GM23338 (cell line): Measurements from ENCODE around the gene GALNT9. TPM values are rescaled to one million over a fixed set of nuclear protein-coding genes. Genes with fewer than 3 reads are reported as not detected.

Experiments used
- ATAC-seq: fragments of 200-7000 bp; cut with Tn5 transposase; 3 replicates; pipeline ENCODE4 v1.9.1; 2020
- DNase-seq: peaks from one replicate; pipeline ENCODE4 v3.0.0-alpha.2; 2015; ENCODE audit warnings: low spot score
- H2AFZ ChIP-seq: fragments of 200-600 bp; sonication (generic); 2 replicates; pipeline ENCODE4 v1.8.0; 2016; ENCODE audit warnings: antibody characterized with exemption, mild to moderate bottlenecking, moderate library complexity
- H3F3A ChIP-seq: fragments of 200-600 bp; sonication (generic); replicated peaks from 2 replicates; pipeline ENCODE4 v1.8.0; 2017; ENCODE audit warnings: antibody characterized with exemption, mixed run types, low read depth
- H3K27ac ChIP-seq: fragments of 200-600 bp; sonication (generic); 2 replicates; pipeline ENCODE4 v1.6.1; 2016; ENCODE audit warnings: low read depth
- H3K27me3 ChIP-seq: fragments of 200-600 bp; sonication (generic); 2 replicates; pipeline ENCODE4 v1.8.0; 2016; ENCODE audit warnings: mild to moderate bottlenecking, mixed run types, moderate library complexity; ENCODE audit not compliant: insufficient read depth
- H3K36me3 ChIP-seq: fragments of 200-600 bp; sonication (generic); 2 replicates; pipeline ENCODE4 v1.8.0; 2016; ENCODE audit warnings: mild to moderate bottlenecking; ENCODE audit not compliant: insufficient read depth
- H3K4me1 ChIP-seq: fragments of 200-600 bp; sonication (generic); 2 replicates; pipeline ENCODE4 v1.8.0; 2016; ENCODE audit warnings: mild to moderate bottlenecking, moderate library complexity; ENCODE audit not compliant: insufficient read depth
- H3K4me2 ChIP-seq: fragments of 200-600 bp; sonication (generic); 2 replicates; pipeline ENCODE4 v1.7.1; 2017; ENCODE audit warnings: mixed run types
- H3K4me3 ChIP-seq: fragments of 200-600 bp; sonication (generic); 2 replicates; pipeline ENCODE4 v1.6.1; 2016; ENCODE audit warnings: mixed run types
- H3K79me2 ChIP-seq: fragments of 200-600 bp; sonication (generic); replicated peaks from 2 replicates; pipeline ENCODE4 v1.8.0; 2017; ENCODE audit warnings: mild to moderate bottlenecking; ENCODE audit not compliant: insufficient read depth
- H3K9me2 ChIP-seq: fragments of 200-600 bp; sonication (generic); 2 replicates; pipeline ENCODE4 v1.8.0; 2017; ENCODE audit not compliant: insufficient read depth
- H4K20me1 ChIP-seq: fragments of 200-600 bp; sonication (generic); replicated peaks from 2 replicates; pipeline ENCODE4 v1.8.0; 2017; ENCODE audit warnings: mild to moderate bottlenecking; ENCODE audit not compliant: insufficient read depth
- H3K27ac Mint-ChIP-seq: 2 replicates; pipeline ENCODE4 v1.8.0; 2020; ENCODE audit warnings: inconsistent platforms, mild to moderate bottlenecking, moderate library complexity, mixed read lengths
- H3K27me3 Mint-ChIP-seq: 3 replicates; pipeline ENCODE4 v1.8.0; 2022; ENCODE audit warnings: low read depth, mild to moderate bottlenecking, moderate library complexity, mixed read lengths, inconsistent platforms; ENCODE audit not compliant: insufficient read depth, poor library complexity
- H3K36me3 Mint-ChIP-seq: 3 replicates; pipeline ENCODE4 v1.8.0; 2021; ENCODE audit warnings: low read depth, mild to moderate bottlenecking, inconsistent platforms, moderate library complexity, mixed read lengths
- H3K4me1 Mint-ChIP-seq: 3 replicates; pipeline ENCODE4 v1.8.0; 2020; ENCODE audit warnings: mild to moderate bottlenecking, inconsistent platforms, mixed read lengths
- H3K4me3 Mint-ChIP-seq: 3 replicates; pipeline ENCODE4 v1.8.0; 2021; ENCODE audit warnings: moderate library complexity, mild to moderate bottlenecking, inconsistent platforms, mixed read lengths
- H3K9me3 Mint-ChIP-seq: 3 replicates; pipeline ENCODE4 v1.8.0; 2020; ENCODE audit warnings: moderate library complexity, mild to moderate bottlenecking, inconsistent platforms, mixed read lengths
- CREB1 ChIP-seq: fragments of 250-450 bp; sonication (Bioruptor Pico); IDR thresholded peaks from 2 replicates; pipeline ENCODE4 v1.5.0; 2020; ENCODE audit warnings: low read depth, mild to moderate bottlenecking, moderate library complexity
- CTCF ChIP-seq, 2 experiments: fragments of 200-600 bp in 1 of 2; sonication (generic) in 1 of 2; conservative IDR thresholded peaks; 2 replicates each; pipeline versions ENCODE4 v1.5.1 to v1.6.1; 2016 to 2017; ENCODE audit warnings: antibody characterized with exemption in 2 of 2, low read depth in 2 of 2, mild to moderate bottlenecking in 2 of 2, moderate library complexity in 1 of 2
- EZH2 ChIP-seq: fragments of 200-600 bp; sonication (generic); IDR thresholded peaks from one replicate; pipeline ENCODE4 v1.8.0; 2017; ENCODE audit warnings: antibody characterized with exemption, mild to moderate bottlenecking, low read depth; ENCODE audit not compliant: unreplicated experiment
- EZH2phosphoT487 ChIP-seq: fragments of 200-600 bp; sonication (generic); IDR thresholded peaks from one replicate; pipeline ENCODE4 v1.8.1; 2018; ENCODE audit warnings: antibody characterized with exemption; ENCODE audit not compliant: unreplicated experiment
- JUNB ChIP-seq: IDR thresholded peaks from one replicate; pipeline ENCODE4 v1.6.1; 2016; ENCODE audit warnings: antibody characterized with exemption; ENCODE audit not compliant: unreplicated experiment
- NANOG ChIP-seq: IDR thresholded peaks from 2 replicates; pipeline ENCODE4 v1.6.1; 2016; ENCODE audit warnings: antibody characterized with exemption, borderline replicate concordance
- POLR2AphosphoS5 ChIP-seq: IDR thresholded peaks from 2 replicates; pipeline ENCODE4 v1.6.1; 2016; ENCODE audit warnings: antibody characterized with exemption, low read depth
- STAT1 ChIP-seq: IDR thresholded peaks from one replicate; pipeline ENCODE4 v1.6.1; 2016; ENCODE audit warnings: antibody characterized with exemption; ENCODE audit not compliant: unreplicated experiment
- ZNF114 ChIP-seq: fragments of 250-450 bp; sonication (Bioruptor Pico); IDR thresholded peaks from 2 replicates; pipeline ENCODE4 v1.5.0; 2020; ENCODE audit warnings: mild to moderate bottlenecking, moderate library complexity
- ZNF331 ChIP-seq: fragments of 250-450 bp; sonication (Bioruptor Pico); IDR thresholded peaks from 2 replicates; pipeline ENCODE4 v1.5.0; 2020; ENCODE audit warnings: low read depth, mild to moderate bottlenecking, moderate library complexity
- polyA plus RNA-seq: library from polyadenylated mRNA; unstranded; fragments of >200 nt; fragmentation: Nextera tagmentation; extraction: Ambion mirVana; gene quantifications from 2 replicates; pipeline ENCODE4 v1.2.1, GENCODE V29; 2016
- total RNA-seq: library from RNA; depleted of rRNA; stranded (reverse); fragments of >200 nt; shearing (Covaris generic); gene quantifications from 2 replicates; pipeline ENCODE4 v1.2.3, GENCODE V29; 2014
- TF ChIP-seq, protein P1 (sequence below): IDR thresholded peaks from one replicate; pipeline ENCODE4 v1.6.1; 2018; ENCODE audit warnings: antibody characterized with exemption; ENCODE audit not compliant: unreplicated experiment
- TF ChIP-seq, protein P2 (sequence below): fragments of 250-450 bp; sonication (Bioruptor Pico); IDR thresholded peaks from 2 replicates; pipeline ENCODE4 v1.5.0; 2020; ENCODE audit warnings: mild to moderate bottlenecking, moderate library complexity
- TF ChIP-seq, protein P3 (sequence below): IDR thresholded peaks from 2 replicates; pipeline ENCODE4 v1.6.1; 2016; ENCODE audit warnings: antibody characterized with exemption

Gene GALNT9
- total and polyA plus RNA-seq, 2 experiments from 2014 or later = 0.81 to 2.5 TPM

- Mint-ChIP-seq H3K4me3 (no peak overlapping the region), H3K9me3 (peaks cover 19% of the 10 kb centered on the region), H3K27ac (no peak overlapping the region), H3K4me1 (no peaks in the 10 kb centered on the region), H3K36me3 (no peaks in the 10 kb centered on the region; the same call in 1 of the 3 replicates), H3K27me3 (peaks cover 18% of the 10 kb centered on the region)
- TF ChIP-seq, protein P1, sequence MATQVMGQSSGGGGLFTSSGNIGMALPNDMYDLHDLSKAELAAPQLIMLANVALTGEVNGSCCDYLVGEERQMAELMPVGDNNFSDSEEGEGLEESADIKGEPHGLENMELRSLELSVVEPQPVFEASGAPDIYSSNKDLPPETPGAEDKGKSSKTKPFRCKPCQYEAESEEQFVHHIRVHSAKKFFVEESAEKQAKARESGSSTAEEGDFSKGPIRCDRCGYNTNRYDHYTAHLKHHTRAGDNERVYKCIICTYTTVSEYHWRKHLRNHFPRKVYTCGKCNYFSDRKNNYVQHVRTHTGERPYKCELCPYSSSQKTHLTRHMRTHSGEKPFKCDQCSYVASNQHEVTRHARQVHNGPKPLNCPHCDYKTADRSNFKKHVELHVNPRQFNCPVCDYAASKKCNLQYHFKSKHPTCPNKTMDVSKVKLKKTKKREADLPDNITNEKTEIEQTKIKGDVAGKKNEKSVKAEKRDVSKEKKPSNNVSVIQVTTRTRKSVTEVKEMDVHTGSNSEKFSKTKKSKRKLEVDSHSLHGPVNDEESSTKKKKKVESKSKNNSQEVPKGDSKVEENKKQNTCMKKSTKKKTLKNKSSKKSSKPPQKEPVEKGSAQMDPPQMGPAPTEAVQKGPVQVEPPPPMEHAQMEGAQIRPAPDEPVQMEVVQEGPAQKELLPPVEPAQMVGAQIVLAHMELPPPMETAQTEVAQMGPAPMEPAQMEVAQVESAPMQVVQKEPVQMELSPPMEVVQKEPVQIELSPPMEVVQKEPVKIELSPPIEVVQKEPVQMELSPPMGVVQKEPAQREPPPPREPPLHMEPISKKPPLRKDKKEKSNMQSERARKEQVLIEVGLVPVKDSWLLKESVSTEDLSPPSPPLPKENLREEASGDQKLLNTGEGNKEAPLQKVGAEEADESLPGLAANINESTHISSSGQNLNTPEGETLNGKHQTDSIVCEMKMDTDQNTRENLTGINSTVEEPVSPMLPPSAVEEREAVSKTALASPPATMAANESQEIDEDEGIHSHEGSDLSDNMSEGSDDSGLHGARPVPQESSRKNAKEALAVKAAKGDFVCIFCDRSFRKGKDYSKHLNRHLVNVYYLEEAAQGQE = no peak
- TF ChIP-seq ZNF114 (no peak), POLR2AphosphoS5 (no peak), EZH2 (no peak), CREB1 (CRISPR knock-in tag) (no peak), STAT1 (no peak), CTCF (conservative IDR thresholded peaks at IDR 0.05; ENCODE audit: low read depth in 2 of 2) (no peak), ZNF331 (CRISPR knock-in tag) (no peak), EZH2phosphoT487 (no peak), NANOG (no peak), JUNB (no peak)
- TF ChIP-seq, protein P2, sequence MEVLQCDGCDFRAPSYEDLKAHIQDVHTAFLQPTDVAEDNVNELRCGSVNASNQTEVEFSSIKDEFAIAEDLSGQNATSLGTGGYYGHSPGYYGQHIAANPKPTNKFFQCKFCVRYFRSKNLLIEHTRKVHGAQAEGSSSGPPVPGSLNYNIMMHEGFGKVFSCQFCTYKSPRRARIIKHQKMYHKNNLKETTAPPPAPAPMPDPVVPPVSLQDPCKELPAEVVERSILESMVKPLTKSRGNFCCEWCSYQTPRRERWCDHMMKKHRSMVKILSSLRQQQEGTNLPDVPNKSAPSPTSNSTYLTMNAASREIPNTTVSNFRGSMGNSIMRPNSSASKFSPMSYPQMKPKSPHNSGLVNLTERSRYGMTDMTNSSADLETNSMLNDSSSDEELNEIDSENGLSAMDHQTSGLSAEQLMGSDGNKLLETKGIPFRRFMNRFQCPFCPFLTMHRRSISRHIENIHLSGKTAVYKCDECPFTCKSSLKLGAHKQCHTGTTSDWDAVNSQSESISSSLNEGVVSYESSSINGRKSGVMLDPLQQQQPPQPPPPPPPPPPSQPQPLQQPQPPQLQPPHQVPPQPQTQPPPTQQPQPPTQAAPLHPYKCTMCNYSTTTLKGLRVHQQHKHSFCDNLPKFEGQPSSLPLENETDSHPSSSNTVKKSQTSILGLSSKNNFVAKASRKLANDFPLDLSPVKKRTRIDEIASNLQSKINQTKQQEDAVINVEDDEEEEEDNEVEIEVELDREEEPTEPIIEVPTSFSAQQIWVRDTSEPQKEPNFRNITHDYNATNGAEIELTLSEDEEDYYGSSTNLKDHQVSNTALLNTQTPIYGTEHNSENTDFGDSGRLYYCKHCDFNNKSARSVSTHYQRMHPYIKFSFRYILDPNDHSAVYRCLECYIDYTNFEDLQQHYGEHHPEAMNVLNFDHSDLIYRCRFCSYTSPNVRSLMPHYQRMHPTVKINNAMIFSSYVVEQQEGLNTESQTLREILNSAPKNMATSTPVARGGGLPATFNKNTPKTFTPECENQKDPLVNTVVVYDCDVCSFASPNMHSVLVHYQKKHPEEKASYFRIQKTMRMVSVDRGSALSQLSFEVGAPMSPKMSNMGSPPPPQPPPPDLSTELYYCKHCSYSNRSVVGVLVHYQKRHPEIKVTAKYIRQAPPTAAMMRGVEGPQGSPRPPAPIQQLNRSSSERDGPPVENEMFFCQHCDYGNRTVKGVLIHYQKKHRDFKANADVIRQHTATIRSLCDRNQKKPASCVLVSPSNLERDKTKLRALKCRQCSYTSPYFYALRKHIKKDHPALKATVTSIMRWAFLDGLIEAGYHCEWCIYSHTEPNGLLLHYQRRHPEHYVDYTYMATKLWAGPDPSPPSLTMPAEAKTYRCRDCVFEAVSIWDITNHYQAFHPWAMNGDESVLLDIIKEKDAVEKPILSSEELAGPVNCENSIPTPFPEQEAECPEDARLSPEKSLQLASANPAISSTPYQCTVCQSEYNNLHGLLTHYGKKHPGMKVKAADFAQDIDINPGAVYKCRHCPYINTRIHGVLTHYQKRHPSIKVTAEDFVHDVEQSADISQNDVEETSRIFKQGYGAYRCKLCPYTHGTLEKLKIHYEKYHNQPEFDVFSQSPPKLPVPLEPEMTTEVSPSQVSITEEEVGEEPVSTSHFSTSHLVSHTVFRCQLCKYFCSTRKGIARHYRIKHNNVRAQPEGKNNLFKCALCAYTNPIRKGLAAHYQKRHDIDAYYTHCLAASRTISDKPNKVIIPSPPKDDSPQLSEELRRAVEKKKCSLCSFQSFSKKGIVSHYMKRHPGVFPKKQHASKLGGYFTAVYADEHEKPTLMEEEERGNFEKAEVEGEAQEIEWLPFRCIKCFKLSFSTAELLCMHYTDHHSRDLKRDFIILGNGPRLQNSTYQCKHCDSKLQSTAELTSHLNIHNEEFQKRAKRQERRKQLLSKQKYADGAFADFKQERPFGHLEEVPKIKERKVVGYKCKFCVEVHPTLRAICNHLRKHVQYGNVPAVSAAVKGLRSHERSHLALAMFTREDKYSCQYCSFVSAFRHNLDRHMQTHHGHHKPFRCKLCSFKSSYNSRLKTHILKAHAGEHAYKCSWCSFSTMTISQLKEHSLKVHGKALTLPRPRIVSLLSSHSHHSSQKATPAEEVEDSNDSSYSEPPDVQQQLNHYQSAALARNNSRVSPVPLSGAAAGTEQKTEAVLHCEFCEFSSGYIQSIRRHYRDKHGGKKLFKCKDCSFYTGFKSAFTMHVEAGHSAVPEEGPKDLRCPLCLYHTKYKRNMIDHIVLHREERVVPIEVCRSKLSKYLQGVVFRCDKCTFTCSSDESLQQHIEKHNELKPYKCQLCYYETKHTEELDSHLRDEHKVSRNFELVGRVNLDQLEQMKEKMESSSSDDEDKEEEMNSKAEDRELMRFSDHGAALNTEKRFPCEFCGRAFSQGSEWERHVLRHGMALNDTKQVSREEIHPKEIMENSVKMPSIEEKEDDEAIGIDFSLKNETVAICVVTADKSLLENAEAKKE (CRISPR knock-in tag) = no peak
- TF ChIP-seq, protein P3, sequence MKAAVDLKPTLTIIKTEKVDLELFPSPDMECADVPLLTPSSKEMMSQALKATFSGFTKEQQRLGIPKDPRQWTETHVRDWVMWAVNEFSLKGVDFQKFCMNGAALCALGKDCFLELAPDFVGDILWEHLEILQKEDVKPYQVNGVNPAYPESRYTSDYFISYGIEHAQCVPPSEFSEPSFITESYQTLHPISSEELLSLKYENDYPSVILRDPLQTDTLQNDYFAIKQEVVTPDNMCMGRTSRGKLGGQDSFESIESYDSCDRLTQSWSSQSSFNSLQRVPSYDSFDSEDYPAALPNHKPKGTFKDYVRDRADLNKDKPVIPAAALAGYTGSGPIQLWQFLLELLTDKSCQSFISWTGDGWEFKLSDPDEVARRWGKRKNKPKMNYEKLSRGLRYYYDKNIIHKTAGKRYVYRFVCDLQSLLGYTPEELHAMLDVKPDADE = no peak
- no peaks in the 10 kb centered on the region for H3K9me2 ChIP-seq
- no peak for DNase-seq
- no peak overlapping the region for H3K27ac ChIP-seq
- H3K36me3 ChIP-seq = no peaks in the 10 kb centered on the region
- H3F3A ChIP-seq = peaks cover 7% of the 10 kb centered on the region
- no peak for ATAC-seq
- no peaks in the 10 kb centered on the region for H4K20me1 ChIP-seq
- H3K27me3 ChIP-seq = no peaks in the 10 kb centered on the region
- H3K79me2 ChIP-seq = no peaks in the 10 kb centered on the region
- H3K4me2 ChIP-seq = no peak overlapping the region
- no peaks in the 10 kb centered on the region for H3K4me1 ChIP-seq
- no peak overlapping the region for H2AFZ ChIP-seq
- no peak overlapping the region for H3K4me3 ChIP-seq
Observed at GRCh38 chr12:132236129-132236929, 93.1 kb downstream of the GALNT9 start.
